Skeletal muscle tissue (tissue), 4 donors: ENCODE data around the gene MARK1. TPM values are rescaled to one million over a fixed set of nuclear protein-coding genes. Genes with fewer than 3 reads are reported as not detected.

ENCODE experiments used
- H3K27ac ChIP-seq: one replicate; pipeline ENCODE4 v1.7.0; 2013; ENCODE audit warnings: mild to moderate bottlenecking, low read depth, low read length, inconsistent platforms
- H3K27me3 ChIP-seq, 3 donors: one replicate each; pipeline ENCODE4 v1.7.0; 2013; ENCODE audit warnings: low read length in 3 of 3; ENCODE audit not compliant: control insufficient read depth in 3 of 3, insufficient read depth in 3 of 3
- H3K36me3 ChIP-seq, 3 donors: one replicate each; pipeline ENCODE4 v1.7.0; 2013; ENCODE audit warnings: low read length in 3 of 3; ENCODE audit not compliant: control insufficient read depth in 3 of 3, insufficient read depth in 3 of 3
- H3K4me1 ChIP-seq, 3 donors: one replicate each; pipeline ENCODE4 v1.7.0; 2013; ENCODE audit warnings: low read length in 3 of 3, mild to moderate bottlenecking in 3 of 3; ENCODE audit not compliant: control insufficient read depth in 3 of 3, insufficient read depth in 3 of 3
- H3K4me3 ChIP-seq, 3 donors: one replicate each; pipeline ENCODE4 v1.7.0; 2013; ENCODE audit warnings: low read length in 3 of 3
- H3K9ac ChIP-seq, 3 donors: one replicate each; pipeline ENCODE4 v1.7.0; 2013; ENCODE audit warnings: low read length in 3 of 3, mild to moderate bottlenecking in 3 of 3, moderate library complexity in 2 of 3, low read depth in 1 of 3
- H3K9me3 ChIP-seq, 3 donors: one replicate each; pipeline ENCODE4 v1.7.0; 2013; ENCODE audit warnings: low read length in 3 of 3; ENCODE audit not compliant: control insufficient read depth in 3 of 3
- total RNA-seq: library from RNA; depleted of rRNA; stranded (reverse); fragments of >200 nt; gene quantifications from one replicate; pipeline ENCODE4 v1.2.3, GENCODE V29; 2014
- donor health status: Osteomylitis.

MARK1 gene
- total RNA-seq, 1 donor from 2014 or later = 9.9 TPM

DNA sequence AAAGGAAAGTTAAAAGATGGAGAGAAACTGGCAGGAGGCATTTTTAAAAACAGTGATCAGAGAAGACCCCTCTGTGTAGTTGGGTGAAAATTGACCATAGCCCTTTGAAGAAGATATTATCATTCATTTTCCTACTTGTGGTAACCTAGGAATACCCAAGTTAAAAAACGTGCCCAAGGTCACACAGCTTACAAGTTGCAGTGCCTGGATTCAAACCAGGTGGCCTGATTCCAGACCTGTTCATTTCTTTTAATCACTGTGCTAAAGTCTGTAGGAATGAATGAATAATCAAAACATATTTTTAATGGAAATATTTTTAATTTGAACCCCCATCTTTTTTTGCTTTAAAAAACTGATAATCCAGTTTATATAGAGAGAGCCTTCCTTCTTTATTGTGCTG is 35.6 kb downstream of the MARK1 start:
- Histone ChIP-seq H3K27ac (no peak overlapping the region), H3K4me1 (no peaks in the 10 kb centered on the region), H3K4me3 (no peak overlapping the region), H3K9ac (no peak overlapping the region), H3K36me3 (no peaks in the 10 kb centered on the region), H3K9me3 (no peaks in the 10 kb centered on the region), H3K27me3 (no peaks in the 10 kb centered on the region)

DNA sequence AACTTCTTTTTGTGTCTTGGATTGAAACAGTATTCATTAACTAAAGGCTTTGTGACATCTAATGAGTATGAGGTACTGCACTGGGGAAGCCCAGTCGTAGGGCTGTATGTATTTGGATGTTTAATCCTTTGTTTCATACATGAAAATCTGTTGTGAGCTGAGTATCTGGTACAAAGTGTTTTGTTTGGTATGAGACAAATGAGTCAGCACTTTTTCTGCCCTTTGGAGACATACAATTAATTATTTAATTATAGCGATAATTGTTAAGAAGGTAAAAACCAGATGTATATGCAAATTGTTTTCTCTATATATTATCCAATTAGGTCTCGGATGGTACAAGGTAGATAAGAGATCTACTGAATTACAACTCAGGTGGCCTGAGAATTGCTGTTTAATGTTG is 36.3 kb downstream of the MARK1 start:
- Histone ChIP-seq H3K4me3 (no peak overlapping the region), H3K36me3 (no peaks in the 10 kb centered on the region), H3K27ac (no peak overlapping the region), H3K9me3 (no peaks in the 10 kb centered on the region), H3K27me3 (no peaks in the 10 kb centered on the region), H3K9ac (no peak overlapping the region), H3K4me1 (no peaks in the 10 kb centered on the region)

DNA sequence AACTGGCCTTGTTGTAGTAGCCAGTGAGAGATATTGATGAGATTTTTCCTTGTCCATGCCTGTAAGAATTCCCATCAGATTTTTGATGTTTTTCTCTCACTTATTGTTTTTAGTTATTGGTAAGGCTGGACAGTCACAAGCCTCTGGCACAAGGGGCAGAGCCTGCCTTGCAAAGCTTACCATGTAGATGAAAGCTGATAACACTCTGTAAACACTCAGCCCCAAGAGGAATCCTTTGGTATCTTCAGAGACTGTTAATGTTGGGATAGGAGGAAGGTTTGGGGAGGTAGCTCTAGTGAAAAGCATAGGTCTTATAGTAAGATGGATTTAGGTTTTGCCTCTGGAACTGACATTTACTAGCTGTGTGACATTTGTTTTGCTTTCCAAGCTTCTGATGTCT is 37.7 kb downstream of the MARK1 start:
- no peak overlapping the region for H3K9ac ChIP-seq
- no peak overlapping the region for H3K4me3 ChIP-seq
- no peak overlapping the region for H3K27ac ChIP-seq
- no peaks in the 10 kb centered on the region for H3K9me3 ChIP-seq
- H3K36me3 ChIP-seq = no peaks in the 10 kb centered on the region
- no peaks in the 10 kb centered on the region for H3K4me1 ChIP-seq
- no peaks in the 10 kb centered on the region for H3K27me3 ChIP-seq

DNA sequence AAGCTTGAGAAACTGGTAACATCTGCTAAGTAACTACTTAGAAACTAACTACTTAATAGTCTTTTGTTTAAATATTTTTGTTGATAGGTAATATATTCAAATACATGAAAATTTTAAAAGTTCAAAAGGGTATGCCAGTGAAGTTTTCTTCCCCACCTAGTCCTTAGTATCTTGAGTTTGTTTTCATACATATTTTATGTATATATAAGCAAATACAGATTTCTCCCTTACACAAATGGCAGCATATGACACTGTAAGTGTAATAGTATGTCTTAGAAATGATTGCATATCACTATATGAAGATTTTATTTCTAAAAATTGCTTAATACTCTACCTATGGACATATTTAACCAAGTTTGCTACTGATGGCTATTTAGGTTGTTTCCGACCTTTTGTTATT is 38.9 kb downstream of the MARK1 start:
- no peak overlapping the region for H3K9ac ChIP-seq
- H3K4me1 ChIP-seq = no peaks in the 10 kb centered on the region
- H3K27me3 ChIP-seq = no peaks in the 10 kb centered on the region
- no peaks in the 10 kb centered on the region for H3K9me3 ChIP-seq
- no peaks in the 10 kb centered on the region for H3K36me3 ChIP-seq
- no peak overlapping the region for H3K4me3 ChIP-seq
- H3K27ac ChIP-seq = no peak overlapping the region

DNA sequence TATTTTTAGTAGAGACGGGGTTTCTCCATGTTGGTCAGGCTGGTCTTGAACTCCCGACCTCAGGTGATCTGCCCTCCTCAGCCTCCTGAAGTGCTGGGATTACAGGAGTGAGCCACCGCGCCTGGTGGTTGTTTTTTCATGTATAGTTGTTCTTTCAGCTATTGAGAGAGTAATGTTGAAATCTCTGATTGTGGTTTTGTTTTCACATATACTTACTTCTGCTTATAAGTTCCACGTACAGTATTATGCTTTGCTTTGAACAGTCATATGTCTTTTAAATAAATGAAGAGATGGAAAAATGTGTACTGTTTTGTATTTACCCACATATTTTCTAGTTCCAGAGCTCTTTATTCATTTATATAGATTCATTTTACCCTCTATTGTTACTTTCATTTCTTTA is 44.5 kb downstream of the MARK1 start:
- Histone ChIP-seq H3K4me3 (no peak overlapping the region), H3K27me3 (no peaks in the 10 kb centered on the region), H3K9me3 (peaks cover 4 to 7% (median 4%) of the 10 kb centered on the region in 3 donors), H3K36me3 (no peaks in the 10 kb centered on the region), H3K9ac (no peak overlapping the region), H3K4me1 (no peaks in the 10 kb centered on the region), H3K27ac (no peak overlapping the region)

DNA sequence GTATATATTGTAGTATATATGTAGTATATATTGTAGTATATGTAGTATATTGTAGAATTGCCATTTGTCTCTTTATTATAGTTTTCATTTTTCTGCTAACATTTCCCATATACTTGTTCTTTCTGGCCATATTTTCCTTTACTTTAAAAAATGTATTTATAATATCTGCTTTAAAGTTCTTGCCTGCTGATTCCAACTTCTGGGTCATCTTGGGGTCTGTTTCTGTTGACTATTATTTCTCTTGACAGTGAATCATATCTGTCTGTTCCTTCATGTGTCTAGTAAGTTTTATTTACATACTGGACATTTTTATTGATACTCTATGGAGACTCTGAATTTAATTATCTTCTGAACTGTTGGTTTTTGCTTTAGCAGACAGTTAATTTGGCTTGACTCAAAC is 45.9 kb downstream of the MARK1 start:
- H3K27me3 ChIP-seq = no peaks in the 10 kb centered on the region
- peaks cover 4 to 7% (median 4%) of the 10 kb centered on the region in 3 donors for H3K9me3 ChIP-seq
- H3K27ac ChIP-seq = no peak overlapping the region
- no peak overlapping the region for H3K4me3 ChIP-seq
- H3K36me3 ChIP-seq = no peaks in the 10 kb centered on the region
- no peak overlapping the region for H3K9ac ChIP-seq
- no peaks in the 10 kb centered on the region for H3K4me1 ChIP-seq

DNA sequence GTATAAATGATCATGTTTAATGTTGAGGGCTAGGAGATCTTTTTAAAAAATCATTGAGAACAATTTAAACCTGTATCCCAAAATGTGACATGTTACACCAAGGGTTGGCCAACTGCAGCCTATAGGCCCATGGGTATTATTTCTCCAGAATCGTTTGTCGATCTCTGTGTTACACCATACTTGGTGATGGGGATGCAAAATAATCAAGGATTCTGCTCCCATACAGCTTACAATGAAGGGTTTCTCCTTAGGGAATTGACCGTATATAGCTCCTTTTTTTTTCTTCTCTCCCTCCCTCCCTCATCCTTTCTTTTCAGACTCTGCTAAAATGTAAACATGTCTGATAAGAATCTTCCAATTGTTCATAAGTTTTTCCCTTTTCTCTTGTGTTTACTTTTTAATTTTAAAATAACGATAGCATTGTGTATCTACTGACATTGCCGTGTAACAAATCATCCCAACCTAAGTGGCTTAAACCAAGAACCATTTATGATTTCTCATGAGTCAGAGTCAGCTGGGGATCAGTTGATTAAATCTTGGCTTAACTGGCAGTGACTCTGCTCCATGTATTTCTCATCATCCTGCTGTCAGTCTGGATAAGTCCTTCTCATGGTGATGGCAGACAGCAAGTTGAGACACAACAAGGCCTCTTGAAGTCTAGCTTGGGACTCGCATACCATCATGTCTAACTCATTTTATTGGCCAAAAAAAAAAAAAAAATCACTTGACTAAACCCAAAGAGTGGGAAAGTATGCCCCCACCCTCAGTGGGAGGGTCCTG is 48.0 kb downstream of the MARK1 start:
- Histone ChIP-seq H3K36me3 (no peaks in the 10 kb centered on the region), H3K27ac (no peak overlapping the region), H3K9me3 (peaks cover 4 to 7% (median 4%) of the 10 kb centered on the region in 3 donors), H3K4me1 (no peaks in the 10 kb centered on the region), H3K27me3 (no peaks in the 10 kb centered on the region), H3K9ac (no peak overlapping the region), H3K4me3 (no peak overlapping the region)

DNA sequence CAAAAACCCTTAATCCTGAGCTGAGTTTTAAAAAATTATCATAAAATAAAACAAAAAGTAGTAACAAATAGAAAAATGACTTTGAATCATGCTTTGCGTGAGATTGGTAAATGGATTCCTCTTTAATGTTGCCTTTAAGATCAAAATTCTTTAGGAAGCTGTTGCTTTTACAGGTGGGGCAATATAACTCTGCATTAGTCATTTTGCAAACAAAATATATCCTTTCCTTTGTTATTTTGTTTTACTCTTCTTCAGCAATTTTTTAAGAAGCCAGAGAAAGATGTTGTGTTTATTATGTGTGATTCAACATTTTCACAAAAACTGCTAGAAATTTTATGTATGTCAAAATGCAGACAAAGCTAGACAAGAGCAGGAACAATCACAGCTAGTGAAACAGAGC is 50.0 kb downstream of the MARK1 start:
- no peaks in the 10 kb centered on the region for H3K36me3 ChIP-seq
- H3K27ac ChIP-seq = no peak overlapping the region
- no peak overlapping the region for H3K9ac ChIP-seq
- H3K27me3 ChIP-seq = no peaks in the 10 kb centered on the region
- no peak overlapping the region for H3K4me3 ChIP-seq
- no peaks in the 10 kb centered on the region for H3K4me1 ChIP-seq
- H3K9me3 ChIP-seq = peaks cover 4 to 6% (median 4%) of the 10 kb centered on the region in 3 donors

DNA sequence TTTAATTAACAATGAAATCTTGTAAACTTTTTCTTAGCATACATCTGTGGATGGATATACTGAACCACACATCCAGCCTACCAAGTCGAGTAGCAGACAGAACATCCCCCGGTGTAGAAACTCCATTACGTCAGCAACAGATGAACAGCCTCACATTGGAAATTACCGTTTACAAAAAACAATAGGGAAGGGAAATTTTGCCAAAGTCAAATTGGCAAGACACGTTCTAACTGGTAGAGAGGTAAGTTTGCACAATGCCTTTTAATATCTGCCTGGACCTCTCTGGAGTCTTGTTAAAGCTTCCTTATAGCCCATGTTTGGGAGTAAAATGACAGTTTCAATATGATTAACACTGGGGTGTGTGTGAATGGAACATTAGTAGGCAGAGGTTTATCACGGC is 51.4 kb downstream of the MARK1 start:
- no peaks in the 10 kb centered on the region for H3K36me3 ChIP-seq
- no peaks in the 10 kb centered on the region for H3K27me3 ChIP-seq
- H3K4me3 ChIP-seq = no peak overlapping the region

DNA sequence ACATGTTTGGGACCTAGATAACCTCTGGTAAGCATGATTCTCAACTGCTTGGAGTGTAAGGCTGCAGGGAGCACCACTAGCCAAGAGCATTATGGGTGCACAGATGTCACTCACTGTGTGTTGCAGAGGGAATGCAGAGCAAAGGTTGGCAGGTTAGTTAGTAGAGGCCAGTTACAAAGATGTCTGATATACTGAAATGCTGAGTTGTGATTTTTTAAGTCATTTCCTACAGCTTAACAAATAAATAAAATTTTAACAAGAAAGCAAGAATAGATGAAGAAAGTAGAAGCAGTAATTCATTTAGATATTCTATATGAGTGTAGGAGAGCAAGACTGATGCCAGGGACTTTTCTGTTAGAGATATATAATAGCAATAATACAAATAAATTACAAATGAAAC is 64.8 kb downstream of the MARK1 start:
- Histone ChIP-seq H3K27ac (no peak overlapping the region), H3K4me3 (no peak overlapping the region), H3K27me3 (no peaks in the 10 kb centered on the region), H3K9me3 (no peaks in the 10 kb centered on the region), H3K4me1 (no peaks in the 10 kb centered on the region), H3K9ac (no peak overlapping the region), H3K36me3 (no peaks in the 10 kb centered on the region)

More for the DNA sequence above, 51.4 kb downstream of the MARK1 start:
- Histone ChIP-seq H3K27ac (no peak overlapping the region), H3K4me1 (no peaks in the 10 kb centered on the region), H3K9me3 (peaks cover 0 to 1% (median 0%) of the 10 kb centered on the region in 3 donors), H3K9ac (no peak overlapping the region)
